Measurements from ENCODE around the gene RHPN2.
"Not testable (repeated sequence)": the region's sequence is repeated elsewhere in the genome, so short reads cannot be mapped to it uniquely, and the experiment has no call there.

- TF ChIP-seq CTCF (conservative IDR thresholded peaks at IDR 0.05); EZH2 (IDR thresholded peaks at IDR 0.05; ENCODE audit: low read depth): not testable (repeated sequence)
Observed at GRCh38 chr19:32941273-32941672, 123.4 kb downstream of the RHPN2 start.
